Left colon (tissue), 2 donors: ENCODE measurements around the gene SUN1. TPM values are rescaled to one million over a fixed set of nuclear protein-coding genes. Genes with fewer than 3 reads are reported as not detected.
"Not testable (repeated sequence)": the region's sequence is repeated elsewhere in the genome, so short reads cannot be mapped to it uniquely, and the experiment has no call there.

ENCODE experiments used
- ATAC-seq: fragments of 200-7000 bp; cut with Tn5 transposase; one replicate; pipeline ENCODE4 v1.9.1; 2020; ENCODE audit warnings: mild to moderate bottlenecking, moderate library complexity
- DNase-seq, 2 donors: peaks; one replicate each; pipeline ENCODE4 v3.0.0-alpha.2; 2020
- intact Hi-C, 2 donors: fragments of 100-400 bp; cut with DNase I in 1 of 2; cut with micrococcal nuclease in 1 of 2; formaldehyde crosslinking; loops; one replicate each; pipeline versions ENCODE4 v1.11.2 to v1.14.0; 2022; cut with DNase I, micrococcal nuclease
- total RNA-seq, 2 donors: library from RNA; stranded (reverse); fragmentation: NEBNext Ultra II Directional; extraction: Animal tissue kit (Norgen Biotek cat#: 25700); gene quantifications; one replicate each; pipeline ENCODE4 v1.2.1, GENCODE V29; 2021
- donor health status: DM: no; HTN: no; CAD: no.
- donor health status: DM: yes; HTN: yes; CAD: no.

SUN1 gene
- total RNA-seq, 2 donors from 2014 or later = 149 to 158 TPM

DNA sequence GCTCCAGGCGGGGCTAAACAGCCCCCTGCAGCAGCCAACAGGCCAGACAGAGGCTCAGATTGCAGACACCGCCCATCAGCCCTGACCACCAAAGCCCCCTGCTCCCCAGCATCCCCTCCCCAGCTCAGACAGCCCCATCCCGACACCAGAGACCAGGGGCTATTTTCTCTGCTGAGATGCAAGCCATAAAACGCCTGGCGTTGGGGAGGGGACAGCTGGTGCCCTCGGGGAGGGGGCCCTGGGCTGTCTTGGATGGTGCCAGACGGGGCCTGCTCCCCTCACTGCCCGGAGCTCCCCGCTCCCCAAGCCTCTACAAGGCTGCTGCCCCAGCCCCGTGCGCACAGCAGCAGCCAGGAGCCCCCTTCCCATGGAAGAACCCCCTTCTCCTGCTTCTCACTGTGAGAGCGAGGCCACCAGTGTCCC lies 75.9 kb downstream of the SUN1 start:
- ATAC-seq (no peak), DNase-seq (no peak)
- intact Hi-C loops = no loop called here

DNA sequence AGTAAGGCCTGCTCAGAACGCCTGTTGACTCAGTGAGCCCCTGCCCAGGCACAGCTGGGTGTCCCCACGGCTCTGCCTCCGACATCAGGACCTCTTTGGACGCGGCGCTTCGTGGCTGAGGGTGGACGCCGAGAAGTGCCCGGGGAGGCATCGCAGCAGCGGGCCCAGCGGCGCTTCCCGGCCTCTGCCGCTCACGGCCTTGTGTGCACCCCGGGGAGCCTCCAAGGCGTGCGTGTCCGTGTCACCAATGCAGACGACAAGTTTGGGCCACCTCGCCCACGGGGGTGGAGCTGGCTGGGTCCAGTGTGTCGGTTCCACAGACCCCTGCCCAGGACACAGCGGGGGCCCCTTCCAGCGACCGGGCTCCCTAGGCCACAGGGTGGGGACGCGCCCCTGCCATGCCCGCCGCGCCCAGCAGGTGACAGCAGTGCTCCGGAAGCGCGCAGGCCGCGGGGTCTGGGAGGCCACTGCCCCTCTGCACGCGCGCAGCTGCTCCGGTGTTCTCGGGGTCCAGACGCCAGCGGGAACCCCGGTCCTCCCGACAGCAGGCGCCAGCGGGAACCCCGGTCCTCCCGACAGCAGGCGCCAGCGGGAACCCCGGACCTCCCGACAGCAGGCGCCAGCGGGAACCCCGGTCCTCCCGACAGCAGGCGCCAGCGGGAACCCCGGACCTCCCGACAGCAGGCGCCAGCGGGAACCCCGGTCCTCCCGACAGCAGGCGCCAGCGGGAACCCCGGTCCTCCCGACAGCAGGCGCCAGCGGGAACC lies 76.5 kb downstream of the SUN1 start:
- ATAC-seq (peak; percentile 64), DNase-seq (peak in 1 of 2 donors; percentile 81)
- intact Hi-C loops = not testable (repeated sequence)

DNA sequence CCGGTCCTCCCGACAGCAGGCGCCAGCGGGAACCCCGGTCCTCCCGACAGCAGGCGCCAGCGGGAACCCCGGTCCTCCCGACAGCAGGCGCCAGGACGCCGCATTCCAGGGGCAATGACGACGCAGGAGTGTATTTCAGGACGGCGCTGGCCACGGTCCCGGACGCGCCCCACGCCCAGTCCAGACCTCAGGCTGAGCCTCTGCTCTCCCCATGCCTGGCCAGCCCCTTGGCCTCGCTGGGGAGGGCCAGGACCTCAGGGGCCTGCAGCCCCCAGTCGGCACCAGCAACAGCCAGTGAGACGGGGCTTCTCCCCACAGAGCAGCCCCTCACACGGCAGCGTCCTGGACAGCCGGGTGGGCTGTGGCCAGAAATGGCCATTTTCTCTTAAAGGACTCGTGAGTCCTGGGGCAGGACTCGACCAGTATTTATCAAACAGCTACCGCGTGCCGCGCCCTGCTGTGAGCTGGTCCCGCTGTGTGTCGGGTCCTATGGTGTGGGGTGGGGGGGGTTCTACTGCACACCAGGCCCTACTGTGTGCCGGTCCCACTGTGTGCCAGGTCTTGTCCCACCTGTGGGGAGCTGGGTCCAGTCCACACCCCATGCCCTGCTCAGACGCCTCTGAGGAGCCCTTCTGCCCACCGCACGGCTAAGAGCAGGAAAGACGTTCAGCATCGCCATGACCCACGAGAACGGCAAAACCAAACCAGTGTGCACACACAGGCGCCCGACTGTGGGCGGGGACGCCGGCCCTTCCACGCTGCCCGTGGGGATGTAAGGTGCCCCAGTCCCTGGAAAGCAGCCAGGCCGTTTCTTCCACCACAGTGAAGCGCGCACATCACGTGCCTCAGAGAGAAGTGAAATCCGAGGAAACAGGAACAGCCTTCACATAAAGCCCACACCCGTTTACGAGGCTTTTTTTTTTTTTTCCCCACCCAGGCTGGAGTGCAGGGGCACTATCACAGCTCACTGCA lies 77.4 kb downstream of the SUN1 start:
- ATAC-seq = peak; percentile 39
- intact Hi-C loops = no loop called here
- peak; percentile 87 to 88 for DNase-seq

DNA sequence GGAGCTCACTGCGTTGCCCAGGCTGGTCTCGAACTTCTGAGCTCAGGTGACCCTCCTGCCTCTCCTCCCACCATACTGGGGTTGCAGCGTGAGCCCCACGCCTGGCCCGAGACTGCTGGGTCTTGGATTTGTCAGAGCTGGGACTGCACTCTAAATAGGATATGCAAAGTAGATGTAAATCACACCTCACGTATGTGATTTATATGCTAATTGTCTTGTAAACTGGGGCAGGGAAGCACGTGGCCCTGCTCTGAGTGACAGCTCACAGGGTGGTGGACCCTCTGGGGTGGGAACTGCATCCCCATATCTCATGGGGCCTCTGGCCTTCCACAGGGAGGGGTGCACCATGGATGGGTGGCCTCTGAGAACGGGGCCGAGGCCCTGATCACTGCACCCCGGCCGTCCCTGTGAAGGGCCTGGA lies 78.2 kb downstream of the SUN1 start:
- ATAC-seq (no peak), DNase-seq (no peak)
- intact Hi-C loops = no loop called here

DNA sequence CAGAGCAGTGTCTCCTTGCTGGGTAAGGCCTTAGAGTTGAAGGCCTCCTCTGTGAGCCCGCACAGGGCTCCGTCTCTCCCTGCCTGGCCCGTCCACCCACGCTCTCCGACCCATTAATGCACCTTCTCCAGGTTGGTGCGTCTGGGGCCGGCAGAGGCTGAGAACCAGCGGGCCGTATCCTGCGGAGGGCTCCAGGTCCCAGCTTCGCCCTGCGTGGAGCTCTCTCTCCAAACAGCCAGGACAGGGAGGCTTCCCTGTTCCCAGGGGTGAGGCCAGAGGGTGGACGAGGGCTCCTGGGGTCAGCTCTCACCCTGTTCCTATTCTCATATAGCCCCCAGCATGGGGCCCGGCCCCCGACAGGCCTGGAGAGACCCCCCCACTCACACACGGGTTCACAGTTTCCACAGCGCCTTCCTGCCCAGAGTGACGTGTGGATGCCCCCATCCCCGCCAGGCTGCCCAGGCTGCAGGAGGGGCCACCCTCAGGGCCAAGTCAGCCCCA lies 78.7 kb downstream of the SUN1 start:
- no peak for DNase-seq
- intact Hi-C loops = no loop called here
- ATAC-seq = no peak

- ATAC-seq = no peak
- intact Hi-C loops = no loop called here
- DNase-seq = no peak
These were observed 79.7 kb downstream of the SUN1 start for GRCh38 chr7:911791-912480.

GRCh38 chr7:913736-914520 lies 81.7 kb downstream of the SUN1 start:
- intact Hi-C loops = no loop called here
- peak; percentile 90 to 97 for DNase-seq
- peak; percentile 75 for ATAC-seq

DNA sequence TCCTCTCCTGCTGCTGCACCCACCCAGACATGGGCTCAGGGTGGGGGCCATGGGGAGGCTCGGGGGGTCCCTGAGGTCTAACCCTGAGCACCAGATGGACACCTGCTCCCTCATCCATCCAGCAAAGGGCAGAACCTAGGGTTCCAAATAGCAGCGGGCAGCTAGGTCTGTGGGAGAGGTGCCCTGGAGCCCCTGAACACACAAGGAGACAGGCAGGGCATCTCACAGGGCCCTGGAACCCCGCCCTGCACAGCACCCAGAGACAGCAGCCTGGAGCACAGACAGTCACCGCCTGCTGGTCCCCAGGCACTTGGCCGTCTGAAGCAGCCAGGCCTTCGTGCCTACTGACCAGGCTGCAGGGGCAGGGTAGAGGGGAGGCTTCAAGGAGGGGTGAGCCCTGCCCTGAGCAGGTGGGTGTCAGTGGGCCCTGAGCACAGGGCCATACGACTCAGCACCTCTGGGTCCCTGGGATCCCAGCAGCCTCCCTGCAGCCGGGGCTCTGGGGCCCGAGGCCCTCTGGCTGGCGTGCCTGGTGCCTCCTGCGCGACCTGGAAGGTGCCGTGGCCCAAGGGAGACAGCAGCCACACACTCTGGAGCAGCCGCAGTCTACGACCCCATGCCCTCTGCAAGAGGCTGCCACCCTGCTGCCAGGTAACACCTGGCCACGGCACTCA lies 82.4 kb downstream of the SUN1 start:
- DNase-seq (no peak), ATAC-seq (peak; percentile 10)
- intact Hi-C loops = no loop called here

DNA sequence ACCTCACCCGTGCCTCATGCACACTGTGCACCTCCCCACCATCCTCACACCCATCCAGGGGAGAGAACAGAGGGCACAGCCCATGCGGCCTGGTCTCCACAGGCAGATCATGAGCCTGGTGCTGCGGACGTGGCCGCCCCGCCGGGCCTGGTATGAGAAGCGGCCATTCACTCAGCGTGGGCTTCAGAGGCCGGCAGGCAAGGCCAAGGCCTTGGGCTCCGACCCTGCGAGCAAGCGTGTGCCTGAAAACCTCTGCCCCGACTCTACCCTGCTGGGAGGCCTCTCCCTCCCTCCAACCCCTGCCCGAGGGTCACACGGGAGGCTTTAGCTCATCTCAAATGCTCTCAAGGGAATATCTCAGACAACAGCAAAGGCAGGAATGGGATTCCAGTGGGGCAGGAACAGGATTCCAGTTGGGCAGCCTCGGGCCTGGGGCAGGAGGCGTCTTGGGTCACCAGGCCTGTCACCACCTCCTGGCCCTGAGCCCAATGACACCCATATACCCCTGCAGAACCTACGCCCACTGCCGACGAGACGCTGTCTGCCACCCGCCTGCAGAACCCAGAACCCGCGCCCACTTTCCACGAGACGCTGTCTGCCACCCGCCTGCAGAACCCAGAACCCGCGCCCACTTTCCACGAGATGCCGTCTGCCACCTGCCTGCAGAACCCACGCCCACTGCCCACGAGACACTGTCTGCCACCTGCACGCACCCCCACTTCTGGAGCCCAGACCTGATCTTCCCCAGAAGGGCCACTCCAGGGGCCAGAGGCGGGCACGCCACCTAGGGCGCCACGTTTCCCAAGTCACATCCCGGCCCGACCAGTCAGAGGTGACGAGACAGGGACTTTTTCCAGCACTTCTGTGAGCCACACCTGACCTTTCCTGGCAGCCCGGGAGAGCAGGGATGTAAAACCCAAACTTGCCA lies 83.3 kb downstream of the SUN1 start:
- intact Hi-C loops = no loop called here
- no peak for DNase-seq
- no peak for ATAC-seq

- intact Hi-C loops = no loop called here
- peak; percentile 43 to 72 for DNase-seq
- ATAC-seq = no peak
These were observed 84.1 kb downstream of the SUN1 start for GRCh38 chr7:916291-916941.

DNA sequence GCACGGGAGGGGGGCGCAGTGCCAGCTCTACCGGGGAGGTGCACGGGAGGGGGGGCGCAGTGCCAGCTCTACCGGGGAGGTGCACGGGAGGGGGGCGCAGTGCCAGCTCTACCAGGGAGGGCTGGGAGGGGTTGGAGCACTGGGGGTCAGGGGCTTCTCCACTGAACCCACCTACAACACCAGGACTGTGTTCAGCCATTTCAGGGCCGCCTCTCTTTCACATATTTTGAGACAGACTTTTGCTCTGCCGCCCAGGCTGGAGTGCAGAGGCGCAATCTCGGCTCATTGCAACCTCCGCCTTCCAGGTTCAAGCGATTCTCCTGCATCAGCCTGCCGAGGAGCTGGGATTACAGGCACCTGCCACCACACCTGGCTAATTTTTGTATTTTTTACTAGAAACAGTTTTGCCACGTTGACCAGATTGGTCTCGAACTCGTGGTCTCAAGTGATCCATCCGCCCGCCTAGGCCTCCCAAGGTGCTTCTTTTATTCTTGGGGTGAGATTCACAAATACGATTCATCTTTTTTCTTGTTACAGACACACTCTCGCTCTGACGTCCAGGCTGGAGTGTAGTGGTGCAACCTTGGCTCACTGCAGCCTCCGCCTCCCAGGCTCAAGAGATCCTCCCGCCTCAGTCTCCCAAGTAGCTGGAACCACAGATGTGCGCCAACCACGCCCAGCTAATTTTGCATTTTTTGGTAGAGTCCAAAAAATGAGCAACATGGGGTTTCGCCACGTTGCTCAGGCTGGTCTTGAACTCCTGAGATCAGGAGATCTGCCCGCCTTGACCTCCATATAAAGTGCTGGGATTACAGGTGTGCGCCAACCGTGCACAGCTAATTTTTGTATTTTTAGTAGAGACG lies 85.2 kb downstream of the SUN1 start:
- intact Hi-C loops = no loop called here
- DNase-seq (peak; percentile 13 to 21), ATAC-seq (no peak)

- ATAC-seq (no peak), DNase-seq (peak in 1 of 2 donors; percentile 6)
- intact Hi-C loops = no loop called here
These were observed 85.8 kb downstream of the SUN1 start for GRCh38 chr7:918118-918425.

GRCh38 chr7:918441-919113 lies 86.3 kb downstream of the SUN1 start:
- peak; percentile 26 to 27 for DNase-seq
- ATAC-seq = no peak
- intact Hi-C loops = no loop called here

GRCh38 chr7:919114-919442 lies 86.8 kb downstream of the SUN1 start:
- ATAC-seq (no peak), DNase-seq (peak; percentile 13 to 30)
- intact Hi-C loops = no loop called here

DNA sequence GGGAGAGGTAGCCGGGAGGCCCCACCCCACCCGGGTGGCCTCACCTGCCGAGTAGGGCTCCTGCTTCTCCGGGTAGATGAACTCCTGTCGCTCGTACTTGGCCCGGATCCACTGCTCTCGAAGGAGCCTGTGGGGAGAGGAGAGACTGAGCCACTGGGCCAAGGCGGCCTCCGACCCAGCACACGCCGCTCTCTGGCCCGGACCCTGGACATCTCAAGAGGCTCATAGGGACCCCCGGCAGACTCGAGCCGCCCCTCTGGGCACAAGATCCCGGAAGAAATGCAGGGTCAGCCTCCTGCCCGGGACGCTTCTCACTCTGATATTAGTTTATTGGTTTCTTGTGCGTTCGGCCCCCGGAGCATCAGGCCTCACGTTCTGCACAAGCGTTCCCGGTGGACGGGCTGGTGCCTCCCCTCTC lies 87.7 kb downstream of the SUN1 start:
- peak; percentile 75 to 77 for DNase-seq
- intact Hi-C loops = no loop called here
- ATAC-seq = peak; percentile 39
